ENCODE measurements around the gene EFTUD2.

Gene EFTUD2

DNA sequence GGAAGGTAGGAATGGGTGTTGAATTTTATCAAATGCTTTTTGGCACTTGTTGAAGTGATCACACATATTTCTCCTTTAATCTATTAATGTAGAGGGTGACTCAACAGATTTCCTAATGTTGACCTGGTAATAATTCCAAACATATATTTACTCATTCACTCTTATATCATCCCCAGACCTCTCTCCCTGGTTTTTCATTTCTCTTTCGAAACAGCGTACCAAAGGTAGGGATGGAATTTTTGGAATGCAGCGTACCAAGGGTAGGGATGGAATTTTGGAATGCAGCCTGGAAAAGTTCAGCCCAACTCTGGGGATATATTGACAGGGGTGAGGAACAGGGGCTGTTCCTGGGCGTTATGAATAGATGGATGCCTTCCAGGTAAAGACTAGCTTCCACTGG is 41.1 kb upstream of the EFTUD2 start:
- TF ChIP-seq, protein P1, sequence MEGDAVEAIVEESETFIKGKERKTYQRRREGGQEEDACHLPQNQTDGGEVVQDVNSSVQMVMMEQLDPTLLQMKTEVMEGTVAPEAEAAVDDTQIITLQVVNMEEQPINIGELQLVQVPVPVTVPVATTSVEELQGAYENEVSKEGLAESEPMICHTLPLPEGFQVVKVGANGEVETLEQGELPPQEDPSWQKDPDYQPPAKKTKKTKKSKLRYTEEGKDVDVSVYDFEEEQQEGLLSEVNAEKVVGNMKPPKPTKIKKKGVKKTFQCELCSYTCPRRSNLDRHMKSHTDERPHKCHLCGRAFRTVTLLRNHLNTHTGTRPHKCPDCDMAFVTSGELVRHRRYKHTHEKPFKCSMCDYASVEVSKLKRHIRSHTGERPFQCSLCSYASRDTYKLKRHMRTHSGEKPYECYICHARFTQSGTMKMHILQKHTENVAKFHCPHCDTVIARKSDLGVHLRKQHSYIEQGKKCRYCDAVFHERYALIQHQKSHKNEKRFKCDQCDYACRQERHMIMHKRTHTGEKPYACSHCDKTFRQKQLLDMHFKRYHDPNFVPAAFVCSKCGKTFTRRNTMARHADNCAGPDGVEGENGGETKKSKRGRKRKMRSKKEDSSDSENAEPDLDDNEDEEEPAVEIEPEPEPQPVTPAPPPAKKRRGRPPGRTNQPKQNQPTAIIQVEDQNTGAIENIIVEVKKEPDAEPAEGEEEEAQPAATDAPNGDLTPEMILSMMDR (IDR thresholded peaks at IDR 0.05; ENCODE audit: borderline replicate concordance, insufficient read depth, low read depth, low read length) = no peak
- no peak overlapping the region for H3K4me3 ChIP-seq (ENCODE audit: low read depth, low read length)

DNA sequence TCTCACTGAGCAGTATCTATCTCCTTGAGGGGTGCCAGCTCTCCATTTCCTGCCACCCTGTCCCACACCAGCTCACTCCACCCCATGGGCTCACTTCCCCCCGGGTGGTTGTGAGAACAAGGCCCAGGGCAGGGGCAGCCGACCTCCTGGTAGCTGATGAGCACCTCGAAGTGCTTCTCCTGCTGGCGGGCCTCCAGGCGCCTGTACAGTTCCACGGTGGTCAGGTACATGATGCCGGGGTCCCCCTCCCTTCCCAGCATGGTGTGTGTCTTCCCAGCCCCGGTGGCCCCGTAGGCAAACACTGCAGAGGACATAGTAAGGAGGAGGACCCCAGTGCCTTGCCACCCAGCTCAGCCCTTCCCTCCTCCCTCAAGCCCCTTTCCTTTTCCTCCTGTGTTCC is 35.9 kb upstream of the EFTUD2 start:
- TF ChIP-seq, protein P1 (IDR thresholded peaks at IDR 0.05; ENCODE audit: borderline replicate concordance, insufficient read depth, low read depth, low read length) = no peak
- no peak overlapping the region for H3K4me3 ChIP-seq (ENCODE audit: low read depth, low read length)

DNA sequence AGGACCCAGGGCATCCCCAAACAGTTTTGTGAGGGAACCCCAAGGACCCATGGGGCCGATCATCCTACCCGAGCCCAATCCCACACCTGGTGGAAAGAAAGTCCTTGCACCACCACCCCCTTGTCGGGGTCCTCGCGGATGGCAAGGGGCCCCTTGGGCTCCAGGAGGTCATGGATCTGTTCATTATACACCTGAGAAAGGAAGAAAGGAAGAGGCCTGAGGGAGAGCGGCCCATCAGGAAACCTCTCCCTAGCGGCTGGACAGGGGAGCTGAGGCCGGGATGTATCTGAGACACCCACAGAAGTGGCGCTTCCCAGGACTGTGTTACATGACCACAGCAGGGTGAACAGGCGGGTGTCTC is 35.5 kb upstream of the EFTUD2 start:
- TF ChIP-seq, protein P1 (IDR thresholded peaks at IDR 0.05; ENCODE audit: borderline replicate concordance, insufficient read depth, low read depth, low read length) = no peak
- H3K4me3 ChIP-seq (ENCODE audit: low read depth, low read length) = no peak overlapping the region

- H3K4me3 ChIP-seq (ENCODE audit: low read depth, low read length) = no peak overlapping the region
- TF ChIP-seq, protein P1 (IDR thresholded peaks at IDR 0.05; ENCODE audit: borderline replicate concordance, insufficient read depth, low read depth, low read length) = no peak
These were observed 34.8 kb upstream of the EFTUD2 start for GRCh38 chr17:44933824-44934744.

DNA sequence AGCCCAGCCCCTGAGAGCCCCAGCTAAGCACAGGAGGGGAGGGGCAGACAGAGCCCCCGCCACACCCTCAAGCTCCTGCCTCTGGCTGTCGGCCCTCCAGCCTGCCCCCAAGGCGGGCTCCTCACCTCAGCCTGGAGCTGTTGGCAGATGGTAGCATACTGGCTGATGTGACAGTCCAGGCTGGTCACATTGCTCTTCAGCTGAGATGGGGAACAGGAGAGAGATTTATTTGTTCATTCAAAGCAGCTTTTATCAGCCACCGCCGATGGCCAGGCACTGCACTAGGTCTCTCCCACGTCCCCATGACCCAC is 33.5 kb upstream of the EFTUD2 start:
- H3K4me3 ChIP-seq (ENCODE audit: low read depth, low read length) = no peak overlapping the region
- TF ChIP-seq, protein P1 (IDR thresholded peaks at IDR 0.05; ENCODE audit: borderline replicate concordance, insufficient read depth, low read depth, low read length) = no peak

GRCh38 chr17:44932096-44932786 is 33.0 kb upstream of the EFTUD2 start:
- TF ChIP-seq, protein P1 (IDR thresholded peaks at IDR 0.05; ENCODE audit: borderline replicate concordance, insufficient read depth, low read depth, low read length) = no peak

DNA sequence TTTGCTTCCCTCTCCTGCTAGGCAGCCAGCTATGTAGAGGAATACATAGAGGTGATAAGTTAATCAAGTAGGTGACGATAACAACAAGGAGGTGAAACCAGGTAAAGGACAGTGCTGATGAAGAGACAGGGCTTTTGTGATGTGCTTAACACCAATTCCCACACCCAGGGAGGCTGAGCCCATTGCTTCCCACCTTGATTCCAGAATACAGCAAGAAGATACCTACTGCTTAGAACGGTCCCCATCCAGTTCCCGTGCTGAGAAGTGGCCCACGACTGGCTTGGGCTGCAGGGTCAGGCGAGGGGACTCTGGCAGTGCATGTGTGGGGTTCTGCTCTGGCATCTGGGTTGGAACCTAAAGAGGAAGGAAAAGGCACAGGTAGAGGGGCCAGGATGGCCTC is 32.1 kb upstream of the EFTUD2 start:
- H3K4me3 ChIP-seq (ENCODE audit: low read depth, low read length) = no peak overlapping the region
- TF ChIP-seq, protein P1 (IDR thresholded peaks at IDR 0.05; ENCODE audit: borderline replicate concordance, insufficient read depth, low read depth, low read length) = no peak

More at GRCh38 chr17:44932096-44932786, 33.0 kb upstream of the EFTUD2 start:
- H3K4me3 ChIP-seq (ENCODE audit: low read depth, low read length) = no peak overlapping the region

All from GM12875 (cell line).